ENCODE measurements around the gene DSC3.
A peak's percentile ranks its signal among the peaks of the same experiment; 100 is the strongest.

Gene DSC3

DNA sequence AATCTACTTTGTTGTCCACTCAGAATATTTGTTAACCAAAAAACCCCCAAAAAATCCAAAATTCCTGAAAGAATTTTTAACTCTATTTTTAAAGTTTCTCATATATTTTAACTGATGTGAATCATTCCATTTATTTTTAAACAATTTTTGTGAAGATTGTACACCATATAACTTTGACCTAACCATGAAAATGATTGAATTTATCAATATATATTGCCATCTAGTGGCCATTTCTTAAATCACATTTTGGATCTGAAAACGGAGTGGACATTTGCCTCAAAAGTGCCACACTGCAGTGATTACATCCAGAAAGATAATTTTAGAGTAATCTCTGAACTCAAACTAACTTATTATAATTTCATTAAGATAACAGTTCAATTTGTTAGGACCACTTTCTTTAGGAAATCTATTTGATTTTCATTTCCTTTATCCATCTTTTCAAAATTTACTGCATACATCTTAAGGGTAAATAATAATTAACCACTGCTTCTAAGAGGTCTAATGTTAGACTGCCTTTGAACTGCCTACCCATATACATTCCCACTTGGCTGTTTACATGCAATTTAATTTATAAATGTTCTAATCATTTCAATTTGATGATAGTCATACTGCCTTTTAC is 71.1 kb downstream of the DSC3 start:
- DNase-seq (ENCODE audit: low spot score) = peak; percentile 10

GRCh38 chr18:30970196-30970816 is 72.2 kb downstream of the DSC3 start:
- DNase-seq (ENCODE audit: low spot score) = no peak

DNA sequence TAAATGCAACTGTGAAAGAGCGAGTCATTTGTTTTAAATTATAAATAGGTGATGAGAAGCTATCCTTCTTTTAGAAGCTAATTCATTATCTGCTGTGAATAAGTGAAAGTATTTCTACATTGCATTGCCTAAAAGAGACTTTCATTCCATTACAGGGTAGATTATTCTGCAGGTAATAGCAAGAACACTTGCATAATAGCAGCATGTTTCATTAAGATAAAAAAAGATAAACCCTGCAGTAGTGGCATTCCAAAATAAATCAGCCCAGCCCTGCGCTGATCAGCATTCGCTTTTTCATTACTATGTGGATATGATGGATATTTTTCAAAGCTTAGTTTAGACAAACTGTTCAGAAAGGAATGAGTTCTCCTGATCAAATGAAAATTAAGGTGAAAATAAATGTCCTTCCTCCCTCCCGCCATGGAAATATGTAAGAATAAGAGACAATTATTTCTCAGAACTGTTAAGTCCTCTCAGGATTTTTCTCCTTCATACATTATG is 72.8 kb downstream of the DSC3 start:
- DNase-seq (ENCODE audit: low spot score) = no peak

DNA sequence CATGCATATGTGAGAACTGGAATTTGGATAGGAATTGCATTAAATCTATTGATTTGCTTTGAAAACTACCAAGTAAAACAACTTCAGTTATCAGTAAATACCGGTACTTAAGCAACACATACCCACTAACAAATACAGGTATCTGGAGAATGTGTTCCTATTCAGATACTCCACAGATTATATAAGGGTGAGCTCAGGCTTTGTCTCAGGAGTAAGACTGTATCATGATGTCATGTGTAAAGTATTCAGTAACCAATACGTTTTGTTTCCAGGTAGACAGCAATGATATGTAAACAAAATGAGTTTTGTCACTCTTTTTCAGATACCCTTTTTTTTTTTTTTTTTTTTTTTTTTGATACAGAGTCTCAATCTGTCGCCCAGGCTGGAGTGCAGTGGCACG is 74.8 kb downstream of the DSC3 start:
- DNase-seq (ENCODE audit: low spot score) = no peak

GRCh38 chr18:30965237-30965636 is 77.3 kb downstream of the DSC3 start:
- no peak for DNase-seq (ENCODE audit: low spot score)

DNA sequence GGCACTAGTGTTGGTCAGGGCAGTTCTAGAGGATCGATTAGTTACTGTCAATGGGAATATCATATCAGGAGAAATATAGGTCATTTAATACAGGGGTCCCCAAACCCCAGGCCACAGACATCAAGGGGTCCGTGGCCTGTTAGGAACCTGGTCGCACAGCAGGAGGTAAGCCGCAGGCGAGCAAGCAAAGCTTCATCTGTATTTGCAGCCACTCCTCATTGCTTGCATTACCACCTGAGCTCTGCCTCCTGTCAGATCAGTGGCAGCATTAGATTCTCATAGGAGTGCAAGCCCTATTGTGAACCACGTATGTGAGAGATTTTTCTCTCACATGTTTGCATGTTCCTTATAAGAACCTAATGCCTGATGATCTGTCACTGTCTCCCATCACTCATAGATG is 81.9 kb downstream of the DSC3 start:
- no peak for DNase-seq (ENCODE audit: low spot score)

DNA sequence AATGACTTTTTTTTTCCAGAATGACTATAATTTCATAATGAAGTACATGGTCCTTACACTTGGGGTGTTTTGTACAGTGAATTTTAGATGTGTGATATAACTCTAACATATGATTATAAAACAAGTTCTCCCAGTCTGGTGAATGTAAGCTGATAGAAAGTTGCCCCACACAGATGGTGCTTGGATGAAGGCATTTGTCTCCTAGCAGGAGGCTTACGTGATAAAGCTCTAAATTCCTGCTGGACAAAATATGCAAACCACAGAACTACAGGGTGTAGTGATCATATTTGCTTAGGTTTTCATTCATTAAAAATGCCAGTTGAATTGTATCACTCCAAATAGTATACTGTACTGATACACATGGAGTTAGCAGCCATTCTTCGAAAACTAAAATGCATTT is 85.5 kb downstream of the DSC3 start:
- DNase-seq (ENCODE audit: low spot score) = no peak

DNA sequence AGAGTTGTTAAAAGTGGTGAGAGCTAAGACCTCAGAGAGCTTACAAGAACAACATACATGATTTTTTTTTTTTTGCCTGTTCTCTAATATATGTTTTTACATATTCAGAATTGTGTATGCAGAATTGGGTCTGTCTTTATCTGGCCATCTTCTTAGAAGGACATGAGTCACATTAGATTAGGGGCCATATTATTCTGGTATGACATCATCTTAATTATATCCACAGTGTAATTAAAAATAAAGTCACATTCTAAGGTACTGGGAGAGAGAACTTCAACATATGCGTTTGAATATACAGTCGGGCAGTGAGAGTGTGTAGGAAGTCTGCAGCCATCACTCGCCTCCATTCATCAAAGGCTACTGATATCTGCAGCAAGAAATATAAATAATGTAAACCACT is 88.3 kb downstream of the DSC3 start:
- no peak for DNase-seq (ENCODE audit: low spot score)

DNA sequence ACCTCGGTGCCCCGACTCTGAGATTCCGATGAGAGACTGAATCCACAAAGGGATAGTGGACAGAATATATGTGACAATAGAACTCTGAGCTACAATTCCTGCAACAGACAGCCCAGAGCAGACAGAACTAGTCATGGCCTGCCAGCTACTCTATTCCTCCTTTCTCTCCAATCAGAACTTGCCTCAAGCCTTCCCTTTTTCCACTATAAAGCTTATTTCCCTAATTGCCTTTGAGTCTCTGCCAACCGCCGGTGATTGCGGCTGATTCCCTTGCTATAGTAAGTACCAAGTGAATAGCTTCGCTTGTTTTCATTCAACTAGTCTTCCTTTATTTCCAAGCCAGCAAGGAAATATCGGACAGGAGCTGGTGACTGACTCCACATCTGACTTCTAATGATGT is 96.8 kb downstream of the DSC3 start:
- no peak for DNase-seq (ENCODE audit: low spot score)

DNA sequence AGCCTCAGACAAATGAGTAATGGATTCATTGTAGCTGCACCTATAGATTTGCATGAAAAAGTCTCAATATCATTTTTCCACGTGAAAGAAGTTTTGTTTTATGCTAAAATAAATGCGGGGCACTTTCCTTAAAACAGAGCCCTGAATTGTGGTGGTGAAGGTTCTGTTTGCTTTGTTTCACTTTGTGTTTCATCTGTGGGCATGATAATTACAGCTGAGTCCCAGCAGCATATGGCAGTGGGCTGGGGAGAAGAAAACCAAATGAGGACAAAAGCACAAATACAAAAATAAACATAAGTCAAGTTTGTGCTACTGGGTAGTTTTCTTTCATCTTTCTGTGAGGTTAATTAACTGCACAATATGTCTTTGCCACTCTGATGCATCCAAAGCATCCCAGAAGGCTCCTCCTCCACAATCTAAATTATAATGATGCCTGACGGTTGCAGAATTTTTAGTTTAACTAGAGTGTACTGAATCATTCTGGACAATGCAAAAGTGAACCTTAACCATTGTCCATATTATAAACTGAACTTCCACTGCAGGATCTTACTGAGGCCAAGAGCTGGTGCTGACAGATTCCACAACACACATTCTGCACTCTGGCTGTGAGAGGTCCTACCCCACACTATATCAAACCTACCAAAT is 97.6 kb downstream of the DSC3 start:
- no peak for DNase-seq (ENCODE audit: low spot score)

DNA sequence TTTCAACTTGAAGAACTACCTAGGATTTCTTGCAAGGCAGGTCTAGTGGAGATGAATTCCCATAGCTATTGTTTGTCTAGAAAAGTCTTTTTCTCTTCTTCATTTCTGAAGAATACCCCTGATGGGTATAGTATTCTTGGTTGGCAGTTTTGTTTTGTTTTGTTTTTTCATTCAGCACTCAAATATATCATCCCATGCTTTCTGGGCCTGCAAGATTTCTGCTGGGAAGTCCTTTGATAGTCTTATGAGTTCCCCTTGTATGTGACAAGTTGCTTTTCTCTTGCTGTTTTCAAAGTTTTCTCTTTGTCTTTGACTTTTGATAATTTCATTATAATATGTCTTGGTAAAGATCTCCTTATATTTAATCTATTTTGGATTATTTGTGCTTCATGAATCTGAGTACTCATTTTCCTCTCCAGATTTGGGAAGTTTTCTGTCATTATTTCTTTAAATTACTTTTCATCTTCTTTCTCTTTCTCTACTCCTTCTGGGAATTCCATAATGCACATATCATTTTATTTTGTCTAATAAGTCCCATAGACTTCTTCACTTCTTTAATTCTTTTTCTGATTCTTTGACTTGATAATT is 101.5 kb downstream of the DSC3 start:
- DNase-seq (ENCODE audit: low spot score) = no peak

All from CD4-positive, alpha-beta T cell treated with Interleukin-15 for 4 hours (primary cell).